ENCODE results near the gene RGS18.

The RGS18 gene

GRCh38 chr1:192171123-192171522 lies 12.9 kb downstream of the RGS18 start:
- DNase-seq (ENCODE audit: low read depth) = peak; percentile 9
- TF ChIP-seq CTCF (IDR thresholded peaks at IDR 0.05; ENCODE audit: insufficient read depth, low read depth, low read length, missing control alignments) = no peak
- no peak overlapping the region for H3K4me3 ChIP-seq (ENCODE audit: low read length)

DNA sequence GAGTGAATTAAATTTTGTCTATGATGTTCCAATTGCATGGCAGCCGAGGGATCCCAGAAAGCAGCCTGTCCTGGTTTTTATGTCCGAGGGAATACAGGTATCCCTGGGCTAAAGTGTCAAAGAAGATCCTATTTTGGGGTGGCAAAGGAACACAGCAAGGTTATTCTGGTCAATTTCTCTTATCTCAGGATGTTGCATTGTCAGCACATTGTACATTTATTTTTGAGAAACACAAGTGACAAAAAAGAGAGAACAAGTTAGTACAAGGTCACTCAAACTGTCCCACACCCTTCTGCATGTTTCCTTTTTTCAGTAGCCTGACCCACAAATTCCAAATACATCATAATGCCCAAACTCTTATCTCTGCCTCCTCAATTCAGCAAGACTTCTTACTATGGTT lies 17.7 kb downstream of the RGS18 start:
- no peak overlapping the region for H3K4me3 ChIP-seq (ENCODE audit: low read length)
- no peak for DNase-seq (ENCODE audit: low read depth)
- no peak for TF ChIP-seq CTCF (IDR thresholded peaks at IDR 0.05; ENCODE audit: insufficient read depth, low read depth, low read length, missing control alignments)

DNA sequence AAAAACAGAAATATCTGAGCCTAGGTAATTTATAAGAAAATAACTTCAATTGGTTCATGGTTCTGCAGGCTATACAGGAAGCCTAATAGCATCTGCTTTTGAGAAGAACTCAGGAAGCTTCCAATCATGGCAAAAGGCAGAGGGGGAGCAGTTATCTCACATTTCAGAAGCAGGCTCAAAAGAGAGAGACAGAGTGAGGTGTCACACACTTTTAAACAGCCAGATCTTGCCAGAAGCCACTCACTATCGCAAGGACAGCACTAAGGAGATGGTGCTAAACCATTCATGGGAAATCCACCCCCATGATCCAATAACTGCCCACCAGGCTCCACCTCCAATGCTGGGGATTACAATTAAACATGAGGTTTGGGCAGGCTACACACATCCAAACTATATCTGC lies 25.5 kb downstream of the RGS18 start:
- no peak for TF ChIP-seq CTCF (IDR thresholded peaks at IDR 0.05; ENCODE audit: insufficient read depth, low read depth, low read length, missing control alignments)

DNA sequence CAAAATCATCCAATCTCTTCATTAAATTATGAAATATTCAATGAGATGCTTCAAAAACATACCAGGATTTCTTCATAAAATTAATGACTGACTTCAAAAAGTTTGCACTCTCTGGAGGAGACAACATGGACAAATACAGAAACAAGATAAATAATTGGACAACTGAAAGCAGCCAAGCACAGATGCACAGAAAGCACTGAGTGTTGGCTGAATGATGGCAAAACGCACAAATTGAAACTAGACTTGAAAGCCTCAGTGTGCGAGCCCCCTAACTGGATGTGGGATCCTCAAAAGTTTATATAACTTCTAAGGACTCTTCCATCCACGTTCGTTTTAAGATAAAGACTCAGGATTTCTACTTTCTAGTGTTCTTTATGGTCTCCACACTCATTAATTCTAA lies 27.9 kb downstream of the RGS18 start:
- TF ChIP-seq CTCF (IDR thresholded peaks at IDR 0.05; ENCODE audit: insufficient read depth, low read depth, low read length, missing control alignments) = no peak
- no peak for DNase-seq (ENCODE audit: low read depth)
- no peak overlapping the region for H3K4me3 ChIP-seq (ENCODE audit: low read length)

More for the DNA sequence above, 25.5 kb downstream of the RGS18 start:
- H3K4me3 ChIP-seq (ENCODE audit: low read length) = no peak overlapping the region
- no peak for DNase-seq (ENCODE audit: low read depth)

DNA sequence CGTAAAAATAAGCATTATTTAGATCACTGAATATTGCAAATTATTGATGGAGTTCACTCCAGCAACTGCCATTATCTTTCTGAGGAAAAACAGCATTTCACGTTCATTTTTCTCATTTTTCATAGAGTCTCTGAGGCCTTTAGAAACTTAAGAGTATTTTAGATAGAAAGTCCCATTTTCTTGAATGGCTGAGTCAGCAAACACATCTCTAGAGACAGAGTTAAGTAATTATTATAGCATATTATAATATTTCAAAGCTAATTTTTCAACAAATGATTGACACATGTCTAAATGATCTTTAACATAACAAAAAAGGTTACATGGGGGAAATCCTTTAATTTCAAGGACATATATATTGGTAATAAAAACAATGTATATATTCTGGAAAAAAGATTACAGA lies 31.8 kb downstream of the RGS18 start:
- no peak for TF ChIP-seq CTCF (IDR thresholded peaks at IDR 0.05; ENCODE audit: insufficient read depth, low read depth, low read length, missing control alignments)
- no peak for DNase-seq (ENCODE audit: low read depth)
- no peak overlapping the region for H3K4me3 ChIP-seq (ENCODE audit: low read length)

DNA sequence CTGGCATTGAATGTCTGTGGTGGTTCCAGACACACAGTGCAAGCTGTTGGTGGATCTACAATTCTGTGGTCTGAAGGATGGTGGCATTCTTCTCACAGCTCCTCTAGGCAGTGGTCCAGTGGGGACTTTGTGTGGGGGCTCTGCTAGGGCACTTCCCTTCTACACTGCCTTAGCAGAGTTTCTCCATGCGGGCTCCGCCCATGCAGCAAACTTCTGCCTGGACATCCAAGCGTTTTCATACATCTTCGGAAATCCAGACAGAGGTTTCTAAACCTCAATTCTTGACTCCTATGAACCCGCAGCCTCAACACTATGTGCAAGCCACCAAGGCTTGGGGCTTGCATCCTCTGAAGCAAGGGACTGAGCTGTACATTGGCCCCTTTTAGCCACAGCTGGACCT lies 43.0 kb downstream of the RGS18 start:
- no peak for DNase-seq (ENCODE audit: low read depth)
- TF ChIP-seq CTCF (IDR thresholded peaks at IDR 0.05; ENCODE audit: insufficient read depth, low read depth, low read length, missing control alignments) = no peak
- H3K4me3 ChIP-seq (ENCODE audit: low read length) = no peak overlapping the region

- DNase-seq (ENCODE audit: low read depth) = no peak
- no peak overlapping the region for H3K4me3 ChIP-seq (ENCODE audit: low read length)
- TF ChIP-seq CTCF (IDR thresholded peaks at IDR 0.05; ENCODE audit: insufficient read depth, low read depth, low read length, missing control alignments) = no peak
These were observed 66.1 kb downstream of the RGS18 start for GRCh38 chr1:192224396-192224795.
